NCI-H1436 treated with DMSO at 0.1 percent for 48 hours (cell line): ENCODE data around the gene ADAMTS7.
"Not testable (repeated sequence)": the region's sequence is repeated elsewhere in the genome, so short reads cannot be mapped to it uniquely, and the experiment has no call there.

Experiments used
- DNase-seq: peaks from one replicate; lab custom pipeline; 2025; lab: John Stamatoyannopoulos, UW

The ADAMTS7 gene

DNA sequence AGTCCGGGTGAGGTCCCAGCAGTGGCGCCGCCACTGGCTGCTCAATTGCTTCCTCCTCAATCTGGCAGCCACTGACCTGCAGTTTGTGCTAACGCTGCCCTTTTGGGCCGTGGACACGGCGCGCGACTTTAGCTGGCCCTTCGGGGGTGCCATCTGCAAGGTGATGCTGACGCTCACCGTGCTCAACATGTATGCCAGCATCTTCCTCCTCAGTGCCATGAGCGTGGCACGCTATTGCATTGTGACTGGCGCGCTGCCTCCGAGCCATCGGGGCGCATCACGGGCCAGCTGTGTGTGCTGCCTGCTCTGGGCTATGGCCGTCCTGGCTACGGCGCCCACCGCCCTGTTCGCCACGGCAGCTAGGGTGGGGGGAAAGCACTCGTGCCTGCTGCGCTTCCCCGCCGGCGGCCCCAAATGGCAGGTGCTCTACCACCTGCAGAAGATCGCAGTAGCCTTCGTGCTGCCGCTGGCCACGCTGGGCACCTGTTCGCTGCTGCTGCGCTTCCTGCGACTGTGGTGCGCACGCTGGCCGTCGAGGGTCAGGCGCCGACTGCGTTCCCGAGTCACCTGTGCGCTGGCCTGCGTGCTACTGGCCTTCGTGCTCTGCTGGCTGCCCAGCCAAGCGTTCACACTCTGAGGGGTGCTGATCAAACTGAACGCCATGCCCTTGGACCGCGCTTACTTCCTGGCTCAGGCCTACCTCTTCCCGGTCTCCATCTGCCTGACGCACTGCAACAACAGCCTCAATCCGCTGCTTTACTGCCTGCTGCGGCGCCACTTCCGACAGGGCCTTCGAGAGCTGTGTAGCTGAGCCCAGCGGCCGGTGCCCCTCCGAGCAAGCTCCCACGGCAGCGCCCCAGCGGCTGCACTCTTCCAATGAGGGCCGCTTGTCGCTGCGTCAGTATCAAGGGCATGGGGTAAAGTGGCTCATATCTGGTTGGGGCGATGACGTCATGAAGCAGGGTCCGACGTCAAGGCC is 20.3 kb upstream of the ADAMTS7 start:
- DNase-seq = no peak

GRCh38 chr15:78830514-78831228 is 19.4 kb upstream of the ADAMTS7 start:
- no peak for DNase-seq

- DNase-seq = no peak
Observed at GRCh38 chr15:78828920-78829319, 17.7 kb upstream of the ADAMTS7 start.

DNA sequence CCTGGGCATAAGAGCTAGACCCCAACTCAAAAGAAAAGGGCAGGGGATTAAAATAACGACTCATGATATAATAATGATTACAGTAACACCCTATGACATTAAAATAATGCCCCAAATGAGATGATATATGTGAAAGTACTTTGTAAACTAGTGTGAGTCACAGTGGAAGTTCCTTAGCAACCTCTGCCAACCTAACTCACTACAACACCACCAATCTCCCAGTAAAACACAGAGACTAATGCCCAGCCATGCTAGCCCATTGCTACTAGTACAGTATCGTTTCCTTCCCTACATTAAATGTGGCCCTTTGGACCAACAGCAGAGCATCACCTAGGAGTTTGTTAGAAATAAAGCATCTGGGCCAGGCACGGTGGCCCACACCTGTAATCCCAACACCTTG is 11.2 kb upstream of the ADAMTS7 start:
- DNase-seq = no peak

DNA sequence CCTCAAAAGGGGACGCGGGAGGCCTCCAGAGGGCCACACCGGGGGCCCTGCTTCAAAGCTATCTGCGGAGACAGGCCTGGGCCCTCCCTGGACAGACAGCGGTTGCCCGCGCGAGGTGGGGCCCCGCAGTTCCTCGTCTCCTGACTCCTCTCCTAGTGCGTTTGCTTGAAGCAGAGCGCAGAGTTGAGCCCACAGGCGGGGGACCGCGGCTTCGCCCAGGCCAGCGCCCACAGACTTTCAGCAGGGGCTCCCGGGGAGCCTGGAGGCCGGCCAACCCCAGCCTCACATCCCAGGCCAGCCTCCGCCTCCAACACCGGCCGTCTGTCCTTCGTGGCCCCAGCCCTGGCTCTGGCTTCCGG is 540 bp upstream of the ADAMTS7 start:
- DNase-seq = no peak

- DNase-seq = no peak
Observed at GRCh38 chr15:78810362-78811123, 721 bp downstream of the ADAMTS7 start.

GRCh38 chr15:78810003-78810361 is 1.3 kb downstream of the ADAMTS7 start:
- DNase-seq = no peak

DNA sequence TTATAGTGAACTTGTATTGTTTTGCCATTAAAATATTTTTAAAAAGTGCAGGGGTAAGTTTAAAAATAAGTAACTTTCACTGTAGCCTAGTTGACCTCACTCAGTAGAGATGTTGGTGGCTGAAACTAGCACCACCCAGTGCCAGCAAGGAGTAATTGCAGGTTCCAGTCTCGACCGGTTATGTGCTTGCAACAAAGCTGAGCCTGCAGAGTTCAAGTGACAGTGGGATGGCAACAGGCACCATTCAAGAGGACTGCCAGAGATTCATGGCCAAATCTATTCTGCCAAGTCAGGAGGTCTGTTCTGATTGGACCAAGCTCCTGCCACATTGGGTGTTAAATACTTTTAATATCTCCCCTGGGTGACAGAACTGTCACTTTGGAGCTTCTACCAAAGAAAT is 2.7 kb downstream of the ADAMTS7 start:
- DNase-seq = no peak

GRCh38 chr15:78807359-78807758 is 3.9 kb downstream of the ADAMTS7 start:
- DNase-seq = no peak

GRCh38 chr15:78804391-78804792 is 6.9 kb downstream of the ADAMTS7 start:
- DNase-seq = no peak

- no peak for DNase-seq
Observed at GRCh38 chr15:78800806-78801205, 10.5 kb downstream of the ADAMTS7 start.

DNA sequence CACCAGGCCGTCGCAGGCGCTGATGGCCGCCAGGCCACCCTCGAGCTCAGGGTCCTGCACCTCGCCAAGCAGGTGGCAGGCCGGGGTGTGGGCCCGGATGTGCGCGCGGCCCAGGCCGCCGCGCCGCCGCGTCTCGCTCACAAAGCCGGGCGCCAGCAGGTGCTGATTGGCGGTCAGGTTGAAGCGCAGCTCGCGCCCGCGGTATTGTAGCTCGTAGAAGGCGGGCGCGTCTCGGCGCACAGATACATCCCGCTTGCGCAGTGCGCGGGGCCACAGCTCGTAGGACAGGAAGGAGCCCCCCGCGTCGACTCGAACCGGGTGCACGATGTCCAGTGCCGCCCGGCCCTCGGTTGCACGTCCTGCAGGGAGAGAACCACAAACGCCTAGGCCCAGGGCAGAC is 11.1 kb downstream of the ADAMTS7 start:
- DNase-seq = no peak

DNA sequence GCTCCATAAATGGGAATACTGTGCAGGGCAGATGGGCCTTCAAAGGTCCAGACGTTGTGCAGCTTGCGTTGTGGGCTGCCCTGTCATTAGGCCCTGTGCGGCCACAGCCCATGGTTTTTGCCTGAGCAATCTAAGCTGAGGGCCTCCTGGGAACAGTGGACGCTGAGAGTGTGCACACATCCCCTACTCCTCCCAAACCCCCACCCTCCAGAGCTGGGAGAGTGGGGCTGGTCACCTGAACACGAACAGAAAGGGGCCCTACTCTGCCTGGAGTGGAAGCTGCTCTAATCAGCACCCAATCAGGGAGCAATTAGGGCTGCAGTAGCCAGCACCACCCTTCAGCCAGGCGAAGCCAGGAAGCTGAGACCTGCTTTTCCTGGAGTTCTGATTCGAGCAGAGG is 12.2 kb downstream of the ADAMTS7 start:
- DNase-seq = not testable (repeated sequence)

- not testable (repeated sequence) for DNase-seq
Observed at GRCh38 chr15:78798355-78798754, 12.9 kb downstream of the ADAMTS7 start.

- no peak for DNase-seq
Observed at GRCh38 chr15:78797951-78798350, 13.3 kb downstream of the ADAMTS7 start.

DNA sequence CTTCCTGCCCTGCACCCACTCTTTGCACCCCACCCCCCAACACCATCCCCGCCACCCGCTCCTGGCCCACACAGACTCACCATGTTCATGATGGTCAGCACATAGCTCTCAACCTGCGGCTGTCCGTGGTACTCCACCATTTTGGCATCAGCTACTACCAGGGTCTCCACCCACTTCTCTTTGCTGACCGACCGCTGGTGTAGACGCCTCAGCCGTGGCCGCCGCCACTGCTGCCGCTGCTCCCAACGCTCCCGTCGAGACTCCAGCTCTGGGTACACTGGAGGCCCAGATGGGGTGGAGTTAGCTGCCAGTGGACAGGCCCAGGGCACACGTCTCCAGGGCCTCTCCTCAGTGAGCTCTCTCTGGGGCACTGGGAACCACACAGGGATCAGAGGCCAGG is 14.8 kb downstream of the ADAMTS7 start:
- DNase-seq = no peak

DNA sequence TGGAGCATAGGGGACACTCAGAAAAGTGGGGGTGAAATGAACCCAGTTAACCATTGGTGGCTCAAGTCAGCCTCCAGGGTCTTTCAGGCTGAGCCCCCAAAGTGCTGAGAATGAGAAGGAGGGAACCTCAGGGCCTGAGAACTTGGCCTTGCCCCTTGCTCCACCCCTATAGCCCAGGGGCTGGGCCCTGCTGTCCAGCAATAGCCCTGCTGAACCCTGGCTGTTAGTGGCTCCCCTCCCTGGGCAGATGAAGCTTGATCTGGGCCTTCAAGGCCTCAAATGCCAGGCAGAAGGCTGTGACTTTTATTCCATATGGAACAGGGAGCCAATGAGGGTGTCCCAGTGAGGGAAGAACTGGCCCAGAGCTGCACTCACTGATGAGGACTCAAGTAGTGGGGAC is 16.2 kb downstream of the ADAMTS7 start:
- DNase-seq = no peak

DNA sequence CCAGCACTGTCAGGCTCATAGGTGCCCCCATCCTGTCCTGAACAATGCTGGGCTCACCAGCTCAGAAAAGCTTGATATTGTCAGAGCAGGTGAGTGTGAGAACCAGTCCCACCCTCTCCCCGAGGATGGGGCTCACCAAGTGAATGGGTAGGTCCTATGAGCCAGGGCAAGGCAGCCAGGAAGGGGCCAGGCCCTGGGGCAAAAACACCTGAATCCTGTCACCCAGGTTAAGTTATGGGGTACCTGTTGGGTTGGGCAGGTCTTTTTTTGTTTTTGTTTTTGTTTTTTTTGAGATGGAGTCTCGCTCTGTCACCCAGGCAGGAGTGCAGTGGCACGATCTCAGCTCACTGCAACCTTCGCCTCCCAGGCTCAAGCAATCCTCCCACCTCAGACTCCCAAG is 16.8 kb downstream of the ADAMTS7 start:
- DNase-seq = not testable (repeated sequence)

- DNase-seq = no peak
Observed at GRCh38 chr15:78791357-78791756, 19.9 kb downstream of the ADAMTS7 start.

DNA sequence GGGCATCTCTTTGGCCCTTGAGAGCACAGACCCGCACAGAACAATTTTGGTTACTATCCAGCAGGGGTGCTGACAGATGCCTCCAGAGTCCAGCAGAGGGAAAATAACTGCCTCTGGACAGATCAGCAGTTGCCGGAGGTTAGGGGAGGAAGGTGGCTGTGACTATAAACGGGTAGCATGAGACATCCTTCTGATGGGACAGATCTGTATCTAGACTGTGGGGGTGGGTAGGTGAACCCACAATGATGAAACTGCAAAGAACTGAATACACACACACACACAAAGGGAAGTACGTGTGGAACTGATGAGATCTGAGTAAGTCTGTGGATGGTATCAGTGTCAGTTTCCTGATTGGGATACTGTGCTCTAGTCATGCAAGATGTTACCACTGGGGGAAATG is 21.2 kb downstream of the ADAMTS7 start:
- DNase-seq = no peak

DNA sequence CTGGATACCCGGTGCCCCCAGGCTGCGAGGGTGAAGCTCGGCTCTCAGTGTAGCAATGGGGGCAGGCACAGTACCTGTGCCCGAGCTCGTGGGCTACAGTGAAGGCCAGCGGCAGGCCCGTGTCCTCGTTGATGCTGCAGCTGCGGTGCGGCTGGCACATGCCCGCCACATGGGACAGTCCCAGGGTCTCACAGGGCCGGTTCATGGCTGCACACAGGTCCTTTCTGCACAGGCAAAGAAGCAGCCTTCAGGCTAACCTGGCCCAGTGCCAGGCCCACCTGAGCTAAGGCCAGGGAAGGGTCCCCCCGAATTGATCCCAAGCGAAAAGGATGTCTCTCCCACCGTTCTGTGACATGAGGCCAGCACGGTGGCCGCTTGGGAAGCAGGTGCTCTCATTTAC is 21.6 kb downstream of the ADAMTS7 start:
- DNase-seq = no peak

DNA sequence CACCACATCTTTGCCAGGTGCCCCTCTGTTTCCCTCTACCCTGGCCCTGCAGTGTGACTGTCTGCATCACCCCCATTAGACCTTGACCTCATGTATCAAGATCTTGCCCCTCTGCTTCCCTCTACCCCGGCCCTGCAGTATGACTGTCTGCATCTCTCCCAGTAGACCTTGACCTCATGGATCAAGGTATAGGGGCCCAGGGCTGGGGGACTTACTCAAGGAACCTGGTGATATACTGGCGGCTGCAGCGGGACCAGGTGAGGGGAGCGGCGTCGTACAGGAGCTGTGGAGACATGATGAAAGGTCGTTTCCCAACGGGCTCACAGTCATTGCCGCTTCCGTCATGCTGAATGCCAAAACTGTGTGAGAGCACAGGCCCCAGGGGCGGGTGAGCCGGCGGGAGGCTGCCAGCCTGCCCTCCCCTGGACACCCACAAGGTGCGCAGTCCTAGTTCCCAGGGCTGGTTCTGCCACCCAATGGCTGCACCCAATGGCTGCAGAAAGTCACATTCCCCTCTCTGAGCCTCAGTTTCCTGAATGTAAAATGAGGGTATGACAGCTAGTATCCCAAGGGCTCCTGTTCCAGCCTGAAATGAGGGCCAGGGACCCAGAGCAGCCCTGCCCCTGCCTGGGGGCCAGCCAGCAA is 23.1 kb downstream of the ADAMTS7 start:
- no peak for DNase-seq
